Mammary epithelial cell (primary cell): ENCODE results near the gene TACR1.

Source experiments
- CTCF ChIP-seq, 2 donors: IDR thresholded peaks in 1 of 2; conservative IDR thresholded peaks in 1 of 2; 2 replicates each; pipeline ENCODE4 v1.5.1; 2011 to 2012; ENCODE audit warnings: inconsistent platforms in 2 of 2, low read length in 2 of 2, mild to moderate bottlenecking in 2 of 2, control low read depth in 1 of 2, low read depth in 1 of 2; ENCODE audit not compliant: insufficient read depth in 1 of 2; ENCODE audit errors: extremely low read depth in 1 of 2
- EZH2 ChIP-seq: IDR thresholded peaks from 2 replicates; pipeline ENCODE4 v1.6.1; 2012; ENCODE audit warnings: low read length, inconsistent platforms, borderline replicate concordance

- TF ChIP-seq CTCF (conservative IDR thresholded peaks at IDR 0.05 in 1 of 2, IDR thresholded peaks at IDR 0.05 in 1 of 2; ENCODE audit: extremely low read depth in 1 of 2, insufficient read depth in 1 of 2, low read depth in 1 of 2, low read length in 2 of 2) (no peak), EZH2 (no peak)
Measured at GRCh38 chr2:75226617-75227016, 27.3 kb upstream of the TACR1 start.
